ENCODE data around the gene PER2. TPM values are rescaled to one million over a fixed set of nuclear protein-coding genes. Genes with fewer than 3 reads are reported as not detected.

PER2 gene
- total and polyA plus RNA-seq, 9 of the 15 experiments (the other 6 are each of a cell fraction or from before 2014, with no cell fraction given), result 1.1 to 10.3 (median 2.9) TPM

GRCh38 chr2:238203973-238204683 lies 84.3 kb downstream of the PER2 start (continued):
- TF ChIP-seq THRB (CRISPR knock-in tag; conservative IDR thresholded peaks at IDR 0.05), result no peak
- no peak for TF ChIP-seq CEBPB (tag; IDR thresholded peaks at IDR 0.05)
- no peak for TF ChIP-seq KDM1A (IDR thresholded peaks at IDR 0.05)
- no peak for TF ChIP-seq SMAD3 (CRISPR knock-in tag; conservative IDR thresholded peaks at IDR 0.05)
- no peak for TF ChIP-seq CHCHD3 (CRISPR knock-in tag; IDR thresholded peaks at IDR 0.05)
- no peak for TF ChIP-seq ARID4B (CRISPR knock-in tag; IDR thresholded peaks at IDR 0.05)
- TF ChIP-seq JUN (IDR thresholded peaks at IDR 0.05; ENCODE audit: borderline replicate concordance, low read depth, low read length), result no peak
- TF ChIP-seq JUN (CRISPR knock-in tag; IDR thresholded peaks at IDR 0.05; ENCODE audit: borderline replicate concordance), result no peak
- TF ChIP-seq RCOR1 (IDR thresholded peaks at IDR 0.05; ENCODE audit: borderline replicate concordance in 1 of 2, low read depth in 2 of 2, low read length in 2 of 2), result no peak
- peak; percentile 95 for TF ChIP-seq SMAD4 (CRISPR knock-in tag; conservative IDR thresholded peaks at IDR 0.05)
- TF ChIP-seq TSHZ1 (CRISPR knock-in tag; IDR thresholded peaks at IDR 0.05), result no peak
- TF ChIP-seq AFF4 (CRISPR knock-in tag; IDR thresholded peaks at IDR 0.05), result no peak
- no peak for TF ChIP-seq ZFP1 (CRISPR knock-in tag; IDR thresholded peaks at IDR 0.05)
- TF ChIP-seq CXXC5 (CRISPR knock-in tag; IDR thresholded peaks at IDR 0.05), result no peak
- TF ChIP-seq ZNF75A (CRISPR knock-in tag; IDR thresholded peaks at IDR 0.05), result no peak

Data from K562 (cell line).